IMR-90 (cell line): ENCODE measurements around the gene CPED1. TPM values are rescaled to one million over a fixed set of nuclear protein-coding genes. Genes with fewer than 3 reads are reported as not detected.

Experiments used
- ATAC-seq: fragments of 200-7000 bp; cut with Tn5 transposase; 2 replicates; pipeline ENCODE4 v1.9.1; 2020; ENCODE audit warnings: low read depth, mild to moderate bottlenecking, moderate library complexity
- BruUV-seq: library from RNA; stranded (reverse); fragments of 400-500 nt; replicated peaks from 2 replicates; lab custom pipeline; 2021; lab: Mats Ljungman, UMichigan
- CTCF ChIA-PET: fragments of 300-600 bp; formaldehyde crosslinking; extraction: SDS; loops from one replicate; lab custom pipeline; 2021; ENCODE audit warnings: antibody characterized with exemption; lab: Yijun Ruan, JAX
- POLR2A ChIA-PET: fragments of 300-600 bp; sonication (Branson Sonifier 250); formaldehyde crosslinking; loops from one replicate; lab custom pipeline; 2022; ENCODE audit warnings: antibody characterized with exemption; ENCODE audit not compliant: unreplicated experiment; lab: Charles Lee
- DNase-seq: peaks from one replicate; pipeline ENCODE4 v3.0.0; 2013
- H2AFZ ChIP-seq: replicated peaks from 2 replicates; pipeline ENCODE3; 2013; ENCODE audit warnings: low read length, mild to moderate bottlenecking; ENCODE audit not compliant: poor library complexity
- H2AK5ac ChIP-seq: 2 replicates; pipeline ENCODE4 v1.6.1; 2013; ENCODE audit warnings: low read depth, low read length, inconsistent platforms
- H2AK9ac ChIP-seq: replicated peaks from 2 replicates; pipeline ENCODE3; 2013; ENCODE audit warnings: mild to moderate bottlenecking, low read depth, low read length, moderate library complexity; ENCODE audit not compliant: poor library complexity
- H2BK120ac ChIP-seq: 2 replicates; pipeline ENCODE4 v1.6.1; 2013; ENCODE audit warnings: low read depth, low read length, inconsistent platforms
- H2BK15ac ChIP-seq: 3 replicates; pipeline ENCODE4 v1.6.1; 2013; ENCODE audit warnings: low read depth, low read length, inconsistent platforms
- H2BK20ac ChIP-seq: 2 replicates; pipeline ENCODE4 v1.6.1; 2013; ENCODE audit warnings: low read depth, mild to moderate bottlenecking, inconsistent platforms, low read length, moderate library complexity
- H2BK5ac ChIP-seq: 2 replicates; pipeline ENCODE4 v1.6.1; 2013; ENCODE audit warnings: mild to moderate bottlenecking, low read depth, low read length, inconsistent platforms; ENCODE audit not compliant: poor library complexity, severe bottlenecking
- H3K14ac ChIP-seq: replicated peaks from 2 replicates; pipeline ENCODE4 v1.6.1; 2013; ENCODE audit warnings: low read depth, low read length, inconsistent platforms
- H3K18ac ChIP-seq: 2 replicates; pipeline ENCODE4 v1.6.1; 2013; ENCODE audit warnings: low read depth, low read length, control low read depth
- H3K23ac ChIP-seq: 2 replicates; pipeline ENCODE4 v1.6.1; 2013; ENCODE audit warnings: low read depth, low read length, inconsistent platforms
- H3K27ac ChIP-seq: 2 replicates; pipeline ENCODE4 v1.5.1; 2013; ENCODE audit warnings: mild to moderate bottlenecking, control low read depth, low read length; ENCODE audit not compliant: insufficient read depth
- H3K27me3 ChIP-seq: 2 replicates; pipeline ENCODE4 v1.6.1; 2013; ENCODE audit warnings: low read length; ENCODE audit not compliant: control insufficient read depth, insufficient read depth
- H3K36me3 ChIP-seq: 2 replicates; pipeline ENCODE4 v1.6.1; 2013; ENCODE audit warnings: low read length, mixed read lengths; ENCODE audit not compliant: control insufficient read depth, insufficient read depth
- H3K4ac ChIP-seq: 2 replicates; pipeline ENCODE4 v1.6.1; 2013; ENCODE audit warnings: low read depth, low read length, inconsistent platforms
- H3K4me1 ChIP-seq: 2 replicates; pipeline ENCODE4 v1.6.1; 2013; ENCODE audit warnings: low read length, mixed read lengths; ENCODE audit not compliant: control insufficient read depth, insufficient read depth
- H3K4me2 ChIP-seq: 2 replicates; pipeline ENCODE4 v1.6.1; 2013; ENCODE audit warnings: low read depth, mild to moderate bottlenecking, control low read depth, low read length, moderate library complexity
- H3K4me3 ChIP-seq: 2 replicates; pipeline ENCODE4 v1.5.1; 2013; ENCODE audit warnings: low read depth, mild to moderate bottlenecking, control low read depth, low read length, moderate library complexity; ENCODE audit not compliant: insufficient read depth
- H3K56ac ChIP-seq: 2 replicates; pipeline ENCODE4 v1.6.1; 2013; ENCODE audit warnings: low read length, inconsistent platforms; ENCODE audit not compliant: insufficient read depth; ENCODE audit errors: extremely low read depth
- H3K79me1 ChIP-seq, 2 experiments: 2 replicates each; pipeline ENCODE4 v1.6.1; 2013; ENCODE audit warnings: low read length in 2 of 2, inconsistent platforms in 1 of 2, low read depth in 1 of 2
- H3K9ac ChIP-seq: 2 replicates; pipeline ENCODE4 v1.6.1; 2013; ENCODE audit warnings: low read depth, low read length, control low read depth
- H3K9me1 ChIP-seq: 2 replicates; pipeline ENCODE4 v1.6.1; 2013; ENCODE audit warnings: low read length, inconsistent platforms; ENCODE audit not compliant: insufficient read depth
- H3K9me3 ChIP-seq: 2 replicates; pipeline ENCODE4 v1.6.1; 2013; ENCODE audit warnings: low read length; ENCODE audit not compliant: control insufficient read depth, insufficient read depth
- H4K20me1 ChIP-seq: 2 replicates; pipeline ENCODE4 v1.6.1; 2013; ENCODE audit warnings: low read length, inconsistent platforms; ENCODE audit not compliant: insufficient read depth
- H4K5ac ChIP-seq: 2 replicates; pipeline ENCODE4 v1.6.1; 2013; ENCODE audit warnings: mild to moderate bottlenecking, low read depth, low read length, control low read depth
- H4K8ac ChIP-seq, 2 experiments: 2 replicates each; pipeline ENCODE4 v1.6.1; 2013; ENCODE audit warnings: low read depth in 2 of 2, low read length in 2 of 2, control low read depth in 1 of 2, inconsistent platforms in 1 of 2
- H4K91ac ChIP-seq: 2 replicates; pipeline ENCODE4 v1.6.1; 2013; ENCODE audit warnings: low read depth, low read length, inconsistent platforms; ENCODE audit not compliant: insufficient read depth
- BHLHE40 ChIP-seq: fragments of 150-350 bp; IDR thresholded peaks from 2 replicates; pipeline ENCODE4 v1.6.1; 2016; ENCODE audit warnings: mild to moderate bottlenecking, low read depth, low read length
- CEBPB ChIP-seq: IDR thresholded peaks from 2 replicates; pipeline ENCODE4 v1.6.1; 2012; ENCODE audit warnings: low read depth, low read length, improper control_type of control experiment
- ELK1 ChIP-seq: fragments of 150-350 bp; IDR thresholded peaks from 2 replicates; pipeline ENCODE4 v1.6.1; 2016; ENCODE audit warnings: low read depth, mild to moderate bottlenecking, low read length, moderate library complexity, borderline replicate concordance
- MAFK ChIP-seq: IDR thresholded peaks from 2 replicates; pipeline ENCODE4 v1.6.1; 2012; ENCODE audit warnings: low read depth, low read length, improper control_type of control experiment
- MAZ ChIP-seq: IDR thresholded peaks from 2 replicates; pipeline ENCODE4 v1.6.1; 2012; ENCODE audit warnings: low read depth, mild to moderate bottlenecking, low read length, improper control_type of control experiment, moderate library complexity, borderline replicate concordance
- MXI1 ChIP-seq: IDR thresholded peaks from 2 replicates; pipeline ENCODE4 v1.6.1; 2012; ENCODE audit warnings: low read depth, mild to moderate bottlenecking, low read length, moderate library complexity, borderline replicate concordance
- NFE2L2 ChIP-seq: fragments of 150-350 bp; IDR thresholded peaks from 2 replicates; pipeline ENCODE4 v1.6.1; 2016; ENCODE audit warnings: low read depth, mild to moderate bottlenecking, low read length
- RAD21 ChIP-seq: IDR thresholded peaks from 2 replicates; pipeline ENCODE4 v1.6.1; 2012; ENCODE audit warnings: low read length, improper control_type of control experiment
- RCOR1 ChIP-seq: IDR thresholded peaks from 2 replicates; pipeline ENCODE4 v1.6.1; 2012; ENCODE audit warnings: mild to moderate bottlenecking, low read length, improper control_type of control experiment; ENCODE audit not compliant: insufficient replicate concordance
- SMC3 ChIP-seq: fragments of 150-350 bp; IDR thresholded peaks from 2 replicates; pipeline ENCODE4 v1.6.1; 2016; ENCODE audit warnings: low read depth, mild to moderate bottlenecking, antibody characterized with exemption, low read length, moderate library complexity
- WGBS, 2 experiments: methylation state at CpG; one replicate each; pipeline versions ENCODE4 v1.1.5 to v1.1.7; 2013; ENCODE audit warnings: missing lambda C conversion rate in 2 of 2; ENCODE audit not compliant: insufficient read length in 1 of 2; ENCODE audit errors: extremely low coverage in 2 of 2; 5-methylcytosine and 5-hydroxymethylcytosine counted together
- dilution Hi-C: fragments of 300-500 bp; cut with HindIII; formaldehyde crosslinking; loops from one replicate; pipeline ENCODE4 v1.14.3; 2018; ENCODE audit warnings: low sequenced_read_pairs; ENCODE audit not compliant: unreplicated experiment
- in situ Hi-C: fragments of 300-500 bp; cut with MboI; formaldehyde crosslinking; loops from 3 replicates; pipeline ENCODE4 v1.14.3; 2019; ENCODE audit warnings: low sequenced_read_pairs, inconsistent platforms, mixed read lengths
- intact Hi-C: fragments of 100-400 bp; cut with micrococcal nuclease; formaldehyde crosslinking; loops from 2 replicates; pipeline ENCODE4 v1.10.0; 2022
- polyA plus RNA-seq, 3 experiments: library from polyadenylated mRNA; depleted of rRNA; stranded (reverse); fragments of >200 nt; gene quantifications; 2 replicates each; pipeline ENCODE4 v1.2.3, GENCODE V29; 2012; ENCODE audit warnings: low replicate concordance in 1 of 3
- total RNA-seq: library from RNA; depleted of rRNA; stranded (reverse); fragments of >200 nt; gene quantifications from 2 replicates; pipeline ENCODE4 v1.2.3, GENCODE V29; 2012

CPED1 gene
- total and polyA plus RNA-seq, 2 of the 4 experiments (the other 2 are of a cell fraction): 31.2 to 96.8 TPM

GRCh38 chr7:121057878-121058277 lies 69.4 kb downstream of the CPED1 start:
- H3K4me1 ChIP-seq: peaks cover 2% of the 10 kb centered on the region; the same call in 1 of the 2 replicates

More at GRCh38 chr7:121057878-121058277, 69.4 kb downstream of the CPED1 start:
- no peak overlapping the region for H2AFZ ChIP-seq
- no peak overlapping the region for H3K18ac ChIP-seq
- dilution Hi-C loops (no loop called here), in situ Hi-C loops (no loop called here), intact Hi-C loops (no loop called here)
- no peak overlapping the region for H3K4ac ChIP-seq
- TF ChIP-seq NFE2L2: no peak
- no peak for TF ChIP-seq MAFK
- TF ChIP-seq SMC3: no peak
- TF ChIP-seq MAZ: no peak
- TF ChIP-seq ELK1: no peak
- TF ChIP-seq BHLHE40: no peak
- TF ChIP-seq RAD21: no peak
- TF ChIP-seq CEBPB: no peak
- TF ChIP-seq MXI1: no peak
- no peak for TF ChIP-seq RCOR1
- 100% methylated on average over 2 of the region's 5 CpGs; no CpG with 5 or more reads in 1 of the 2 experiments for WGBS, 2 experiments
- no peaks in the 10 kb centered on the region for H3K27me3 ChIP-seq
- no peaks in the 10 kb centered on the region for H4K20me1 ChIP-seq
- H3K23ac ChIP-seq: no peak overlapping the region
- H3K14ac ChIP-seq: no peak overlapping the region
- no peak overlapping the region for H2BK5ac ChIP-seq
- POLR2A ChIA-PET: no interaction called here
- no peak overlapping the region for H2BK15ac ChIP-seq
- no peak overlapping the region for H2BK20ac ChIP-seq
- H3K9me3 ChIP-seq: no peaks in the 10 kb centered on the region
- no peak overlapping the region for H4K8ac ChIP-seq
- peaks cover 14 to 25% of the 10 kb centered on the region in 2 experiments for H3K79me1 ChIP-seq
- DNase-seq (no peak), ATAC-seq (no peak)
- H3K4me2 ChIP-seq: no peak overlapping the region
- H4K91ac ChIP-seq: no peak overlapping the region
- H3K9me1 ChIP-seq: no peaks in the 10 kb centered on the region
- CTCF ChIA-PET: no interaction called here
- H3K4me3 ChIP-seq: no peak overlapping the region
- H3K9ac ChIP-seq: no peak overlapping the region
- 0 out of 2 replicates have a peak overlapping the region, but pooled peaks have one; percentile 26 for H2AK5ac ChIP-seq
- no peak overlapping the region for H2BK120ac ChIP-seq
- no peak overlapping the region for H4K5ac ChIP-seq
- no peak overlapping the region for H3K56ac ChIP-seq
- H3K27ac ChIP-seq: no peak overlapping the region
- H3K36me3 ChIP-seq: peaks cover 2% of the 10 kb centered on the region; the same call in 1 of the 2 replicates
- no peak overlapping the region for H2AK9ac ChIP-seq
- no TSS peak for BruUV-seq
